HL-60/S4 (cell line): Measurements from ENCODE around the gene PRRC1.

Source experiments
- in situ Hi-C: fragments of 300-500 bp; cut with MboI; formaldehyde crosslinking; loops from 2 replicates; pipeline ENCODE4 v1.14.3; 2022; ENCODE audit warnings: low sequenced_read_pairs

The PRRC1 gene

GRCh38 chr5:127572930-127573329, 55.5 kb downstream of the PRRC1 start:
- in situ Hi-C loops, result loop anchor here (25.0 kb wide), 1 partner anchor 639 kb away; no protein-coding TSS in a partner anchor

GRCh38 chr5:127574852-127575679, 57.6 kb downstream of the PRRC1 start:
- in situ Hi-C loops, result loop anchor here (25.0 kb wide), 1 partner anchor 637 kb away; no protein-coding TSS in a partner anchor

- in situ Hi-C loops, result no loop called here
Observed at GRCh38 chr5:127577458-127577857, 60.0 kb downstream of the PRRC1 start.

- in situ Hi-C loops, result no loop called here
Observed at GRCh38 chr5:127580731-127581130, 63.3 kb downstream of the PRRC1 start.

- in situ Hi-C loops, result no loop called here
Observed at GRCh38 chr5:127581450-127581849, 64.0 kb downstream of the PRRC1 start.

- in situ Hi-C loops, result no loop called here
Observed at GRCh38 chr5:127582773-127583370, 65.4 kb downstream of the PRRC1 start.

- in situ Hi-C loops, result no loop called here
Observed at GRCh38 chr5:127583866-127584265, 66.4 kb downstream of the PRRC1 start.

GRCh38 chr5:127585661-127586060, 68.2 kb downstream of the PRRC1 start:
- in situ Hi-C loops, result no loop called here

- in situ Hi-C loops, result no loop called here
Observed at GRCh38 chr5:127586066-127586770, 68.8 kb downstream of the PRRC1 start.

- in situ Hi-C loops, result no loop called here
Observed at GRCh38 chr5:127586811-127587210, 69.4 kb downstream of the PRRC1 start.

- in situ Hi-C loops, result no loop called here
Observed at GRCh38 chr5:127587246-127587917, 69.9 kb downstream of the PRRC1 start.

- in situ Hi-C loops, result no loop called here
Observed at GRCh38 chr5:127588368-127588767, 70.9 kb downstream of the PRRC1 start.

GRCh38 chr5:127589309-127590030, 72.0 kb downstream of the PRRC1 start:
- in situ Hi-C loops, result no loop called here

GRCh38 chr5:127590156-127590722, 72.8 kb downstream of the PRRC1 start:
- in situ Hi-C loops, result no loop called here

GRCh38 chr5:127595484-127596368, 78.3 kb downstream of the PRRC1 start:
- in situ Hi-C loops, result no loop called here

GRCh38 chr5:127596501-127596900, 79.1 kb downstream of the PRRC1 start:
- in situ Hi-C loops, result no loop called here

- in situ Hi-C loops, result no loop called here
Observed at GRCh38 chr5:127599320-127599719, 81.9 kb downstream of the PRRC1 start.

- in situ Hi-C loops, result no loop called here
Observed at GRCh38 chr5:127599847-127600246, 82.4 kb downstream of the PRRC1 start.

GRCh38 chr5:127601111-127601510, 83.7 kb downstream of the PRRC1 start:
- in situ Hi-C loops, result no loop called here
